GM21619 (cell line): Measurements from ENCODE around the gene HMGB2.
A peak's percentile ranks its signal among the peaks of the same experiment; 100 is the strongest.

Experiments
- ATAC-seq: cut with Tn5 transposase; IDR thresholded peaks from one replicate; pipeline ENCODE4 v1.9.1; 2021; ENCODE audit not compliant: unreplicated experiment

Gene HMGB2

DNA sequence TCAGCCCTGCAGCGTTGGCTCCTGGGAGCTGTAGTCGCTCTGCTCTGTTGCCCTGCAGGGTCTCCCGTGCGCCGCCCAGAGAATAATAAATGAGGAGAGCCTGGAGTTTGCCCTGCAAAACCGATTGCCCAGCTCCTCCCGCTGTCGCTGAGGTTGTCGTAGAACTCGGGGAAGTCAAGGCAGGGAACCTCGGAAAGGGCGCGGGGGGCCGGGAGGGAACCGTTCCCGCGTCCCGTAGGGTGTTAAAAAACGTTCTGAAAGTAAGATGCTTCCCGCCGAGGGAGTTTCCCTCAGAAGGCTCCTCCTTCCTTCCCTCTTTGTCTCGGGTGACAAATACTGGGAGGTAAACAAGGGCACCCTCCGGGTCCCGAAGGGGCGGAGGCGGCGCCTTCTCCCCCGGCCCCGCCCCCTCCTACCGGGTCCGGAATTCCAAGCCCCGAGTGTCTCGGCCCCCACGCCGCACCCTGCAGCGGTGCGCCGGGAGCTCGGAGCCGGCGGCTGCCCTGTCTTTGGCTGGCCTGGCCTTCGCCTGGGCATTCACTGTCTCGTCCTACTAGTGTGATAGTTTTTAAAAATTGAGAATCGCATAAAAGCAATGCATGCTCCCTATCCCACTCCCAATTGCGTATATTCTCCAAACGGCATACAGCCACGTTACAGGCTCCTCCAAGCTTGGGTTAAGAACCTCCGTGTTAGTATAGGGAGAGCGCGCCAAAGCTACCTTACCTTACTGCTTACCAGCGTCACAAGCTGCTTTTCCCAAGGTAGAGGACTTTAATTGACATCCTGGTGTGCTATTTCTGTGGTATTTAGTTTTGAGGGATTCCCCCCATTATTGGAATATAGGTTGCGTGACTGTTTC is 964 bp upstream of the HMGB2 start:
- ATAC-seq: peak; percentile 38

DNA sequence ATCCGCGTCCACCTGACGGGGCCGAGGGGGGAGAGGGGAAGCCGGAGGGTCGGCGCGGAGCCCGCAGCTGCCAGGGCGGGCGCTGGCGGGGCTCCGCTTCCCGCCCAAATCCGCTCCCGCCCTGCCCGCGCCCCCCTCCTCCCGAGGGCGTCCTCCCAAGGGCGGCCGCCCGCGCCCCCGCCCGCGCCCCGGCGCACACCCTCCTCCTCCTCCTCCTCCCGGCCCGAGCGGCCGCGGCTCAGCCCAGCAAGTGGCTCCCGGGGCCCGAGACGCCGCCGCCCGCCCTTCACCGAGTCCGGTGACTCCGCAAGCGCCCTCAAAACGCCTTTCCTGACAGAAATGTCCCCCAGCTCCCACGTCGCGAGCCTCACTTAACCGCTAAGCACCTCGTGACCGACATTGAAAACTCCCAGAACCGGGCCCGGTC is 487 bp downstream of the HMGB2 start:
- peak; percentile 2 for ATAC-seq

GRCh38 chr4:173332963-173333657 is 1.0 kb downstream of the HMGB2 start:
- ATAC-seq: no peak

DNA sequence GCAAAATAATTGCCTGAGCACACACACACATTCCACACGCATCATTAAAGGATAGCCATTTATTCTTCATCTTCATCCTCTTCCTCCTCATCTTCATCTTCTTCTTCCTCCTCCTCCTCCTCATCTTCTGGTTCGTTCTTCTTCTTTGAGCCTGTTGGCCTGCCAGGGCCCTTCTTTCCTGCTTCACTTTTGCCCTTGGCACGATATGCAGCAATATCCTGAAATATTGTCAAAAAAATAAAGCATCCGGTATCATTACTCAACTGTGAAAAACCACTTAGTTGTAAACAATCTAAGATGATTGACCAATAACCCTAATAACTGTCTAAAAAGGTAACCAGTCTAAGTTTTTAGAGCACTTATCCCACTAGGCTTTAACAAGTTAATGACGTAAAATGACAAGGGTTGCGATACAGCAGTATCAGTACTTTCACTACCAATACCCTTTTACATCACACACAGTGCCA is 2.1 kb downstream of the HMGB2 start:
- ATAC-seq: no peak

- ATAC-seq: no peak
These were observed 3.6 kb downstream of the HMGB2 start for GRCh38 chr4:173330590-173330989.

GRCh38 chr4:173328236-173328901 is 5.8 kb downstream of the HMGB2 start:
- no peak for ATAC-seq

- ATAC-seq: no peak
These were observed 9.0 kb downstream of the HMGB2 start for GRCh38 chr4:173325007-173325736.

DNA sequence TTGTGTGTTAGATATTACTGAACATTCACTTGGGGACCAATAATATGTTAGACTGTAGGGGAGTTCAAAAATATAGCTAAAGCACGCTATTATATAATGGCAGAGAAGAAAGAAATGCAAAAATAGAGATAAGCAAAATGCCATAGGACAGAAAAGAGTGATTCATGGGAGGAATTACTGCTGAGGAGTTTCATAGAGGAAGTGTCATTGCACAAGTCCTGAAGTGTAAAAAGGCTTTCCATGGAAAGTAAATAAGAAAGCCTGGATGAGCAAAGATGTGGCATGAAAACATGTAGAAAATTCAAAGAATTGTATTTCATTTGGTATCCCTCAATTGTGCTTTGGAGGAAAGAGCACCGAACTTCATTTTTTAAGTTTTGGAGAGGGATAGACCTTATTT is 14.5 kb downstream of the HMGB2 start:
- ATAC-seq: no peak

- peak; percentile 41 for ATAC-seq
These were observed 15.4 kb downstream of the HMGB2 start for GRCh38 chr4:173318648-173319211.

- ATAC-seq: no peak
These were observed 15.9 kb downstream of the HMGB2 start for GRCh38 chr4:173318240-173318639.

- ATAC-seq: peak; percentile 51
These were observed 17.2 kb downstream of the HMGB2 start for GRCh38 chr4:173317004-173317403.

- ATAC-seq: no peak
These were observed 18.1 kb downstream of the HMGB2 start for GRCh38 chr4:173316060-173316459.

DNA sequence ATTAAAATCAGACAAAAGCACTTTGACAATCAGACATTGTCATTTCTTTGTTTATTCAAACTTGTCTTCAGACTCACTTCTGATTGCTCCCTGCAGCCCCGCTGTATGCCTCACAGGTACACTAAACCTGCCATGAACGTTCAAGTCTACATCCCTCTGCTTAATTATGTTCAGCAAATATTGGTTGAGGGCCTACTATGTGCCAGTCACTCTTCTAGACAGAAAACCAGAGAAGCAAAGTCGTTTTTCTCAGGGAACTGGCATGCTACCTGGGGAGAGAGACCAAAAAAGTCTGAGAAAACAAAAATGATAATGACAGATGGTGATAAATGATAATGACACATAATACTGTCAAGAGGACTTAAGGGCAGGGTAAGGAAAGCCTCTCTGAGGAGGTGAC is 19.4 kb downstream of the HMGB2 start:
- no peak for ATAC-seq

DNA sequence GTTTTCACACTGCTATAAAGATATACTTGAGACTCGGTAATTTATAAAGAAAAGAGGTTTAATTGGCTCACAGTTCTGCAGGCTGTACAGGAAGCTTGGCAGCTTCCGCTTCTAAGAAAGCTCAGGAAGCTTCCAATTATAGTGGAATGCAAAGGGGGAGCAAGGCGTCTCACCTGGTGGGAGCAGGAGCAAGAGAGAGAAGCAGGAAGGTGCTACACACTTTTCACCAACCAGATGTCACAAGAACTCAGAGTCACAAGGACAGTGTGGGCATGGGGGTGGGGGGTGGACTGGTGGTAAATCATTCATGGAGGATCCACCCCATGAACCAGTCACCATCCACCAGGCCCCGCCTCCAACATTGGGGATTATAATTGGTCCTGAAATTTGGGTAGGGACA is 22.8 kb downstream of the HMGB2 start:
- ATAC-seq: no peak

GRCh38 chr4:173307778-173308177 is 26.4 kb downstream of the HMGB2 start:
- no peak for ATAC-seq

- peak; percentile 82 for ATAC-seq
These were observed 32.5 kb downstream of the HMGB2 start for GRCh38 chr4:173301518-173302201.

- ATAC-seq: no peak
These were observed 39.7 kb downstream of the HMGB2 start for GRCh38 chr4:173294444-173294843.

DNA sequence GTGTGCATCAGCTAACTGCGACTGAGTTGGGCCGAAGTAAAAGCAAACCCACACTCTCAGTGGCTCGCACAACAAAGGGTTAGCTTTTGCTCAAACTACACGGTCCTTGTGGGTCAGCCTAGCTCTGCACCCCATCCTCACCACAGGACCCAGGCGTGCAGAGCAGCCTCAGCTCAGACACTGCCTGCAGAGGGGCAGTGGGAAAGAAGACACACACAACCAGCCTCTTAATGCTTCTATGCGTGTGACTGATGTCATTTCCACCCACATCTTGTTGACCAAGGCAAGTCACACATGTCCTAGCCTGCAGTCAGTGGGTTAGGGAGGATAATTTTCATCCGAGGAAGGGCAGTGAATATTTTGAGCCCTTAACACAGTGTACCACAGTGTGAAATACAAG is 40.5 kb downstream of the HMGB2 start:
- ATAC-seq: no peak

DNA sequence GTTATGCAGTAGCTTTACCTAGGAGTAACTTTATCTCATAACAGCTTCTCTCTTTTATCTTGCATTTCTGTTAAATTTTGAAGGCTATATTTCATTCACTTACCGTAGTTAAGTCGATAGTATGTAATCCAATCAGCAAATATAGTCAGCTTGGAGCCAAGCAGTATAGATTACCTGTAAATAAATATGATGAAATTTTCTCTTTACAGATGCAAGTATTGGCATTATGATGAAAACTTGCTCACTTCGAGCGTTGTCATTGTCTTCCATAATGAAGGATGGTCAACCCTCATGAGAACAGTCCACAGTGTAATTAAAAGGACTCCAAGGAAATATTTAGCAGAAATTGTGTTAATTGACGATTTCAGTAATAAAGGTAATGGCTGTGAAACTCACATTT is 42.3 kb downstream of the HMGB2 start:
- ATAC-seq: no peak

GRCh38 chr4:173289353-173289727 is 44.8 kb downstream of the HMGB2 start:
- ATAC-seq: peak; percentile 11
